GM19324 (cell line): Measurements from ENCODE around the gene PSMB3.
"Not testable (repeated sequence)": the region's sequence is repeated elsewhere in the genome, so short reads cannot be mapped to it uniquely, and the experiment has no call there.

ENCODE experiments used
- ATAC-seq: cut with Tn5 transposase; IDR thresholded peaks from one replicate; pipeline ENCODE4 v1.9.1; 2021; ENCODE audit warnings: mild to moderate bottlenecking, moderate library complexity; ENCODE audit not compliant: unreplicated experiment, low FRiP score

Gene PSMB3

DNA sequence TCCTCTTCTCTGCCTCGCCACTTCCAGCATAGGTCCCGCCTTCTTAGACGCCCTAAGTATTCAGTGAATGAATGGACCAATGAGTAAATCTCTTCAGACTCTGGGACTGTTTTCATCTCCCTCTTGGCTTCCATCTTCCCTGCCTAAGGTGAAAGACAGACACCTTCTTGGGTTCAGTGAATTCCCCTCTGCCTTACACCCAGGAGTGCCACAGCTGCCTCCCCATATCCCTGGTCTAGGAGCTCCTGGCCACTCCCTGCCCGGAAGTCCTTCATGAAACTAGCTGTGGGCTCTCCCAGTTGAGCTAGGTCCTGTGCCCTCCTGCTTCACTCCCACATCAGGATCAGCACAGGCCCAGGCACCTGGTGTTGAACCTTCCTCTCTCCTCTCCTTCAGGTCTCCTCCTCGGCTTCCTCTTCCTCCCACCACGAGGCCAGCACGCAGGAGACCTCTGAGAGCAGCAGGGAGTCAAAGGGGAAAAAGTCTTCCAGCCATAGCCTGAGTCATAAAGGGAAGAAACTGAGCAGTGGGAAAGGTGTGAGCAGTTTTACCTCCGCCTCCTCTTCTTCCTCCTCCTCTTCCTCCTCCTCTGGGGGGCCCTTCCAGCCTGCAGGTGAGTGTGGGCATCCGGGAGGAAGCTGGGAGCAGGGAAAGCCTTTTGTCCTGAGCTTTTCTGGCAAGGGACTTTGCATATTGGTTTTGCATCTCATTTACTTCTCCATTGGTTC is 37.2 kb upstream of the PSMB3 start:
- ATAC-seq: no peak

DNA sequence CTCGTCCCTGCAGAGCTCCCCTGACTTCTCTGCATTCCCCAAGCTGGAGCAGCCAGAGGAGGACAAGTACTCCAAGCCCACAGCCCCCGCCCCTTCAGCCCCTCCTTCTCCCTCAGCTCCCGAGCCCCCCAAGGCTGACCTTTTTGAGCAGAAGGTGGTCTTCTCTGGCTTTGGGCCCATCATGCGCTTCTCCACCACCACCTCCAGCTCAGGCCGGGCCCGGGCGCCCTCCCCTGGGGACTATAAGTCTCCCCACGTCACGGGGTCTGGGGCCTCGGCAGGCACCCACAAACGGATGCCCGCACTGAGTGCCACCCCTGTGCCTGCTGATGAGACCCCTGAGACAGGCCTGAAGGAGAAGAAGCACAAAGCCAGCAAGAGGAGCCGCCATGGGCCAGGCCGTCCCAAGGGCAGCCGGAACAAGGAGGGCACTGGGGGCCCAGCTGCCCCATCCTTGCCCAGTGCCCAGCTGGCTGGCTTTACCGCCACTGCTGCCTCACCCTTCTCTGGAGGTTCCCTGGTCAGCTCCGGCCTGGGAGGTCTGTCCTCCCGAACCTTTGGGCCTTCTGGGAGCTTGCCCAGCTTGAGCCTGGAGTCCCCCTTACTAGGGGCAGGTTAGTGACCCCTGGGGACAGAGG is 36.1 kb upstream of the PSMB3 start:
- ATAC-seq: no peak

DNA sequence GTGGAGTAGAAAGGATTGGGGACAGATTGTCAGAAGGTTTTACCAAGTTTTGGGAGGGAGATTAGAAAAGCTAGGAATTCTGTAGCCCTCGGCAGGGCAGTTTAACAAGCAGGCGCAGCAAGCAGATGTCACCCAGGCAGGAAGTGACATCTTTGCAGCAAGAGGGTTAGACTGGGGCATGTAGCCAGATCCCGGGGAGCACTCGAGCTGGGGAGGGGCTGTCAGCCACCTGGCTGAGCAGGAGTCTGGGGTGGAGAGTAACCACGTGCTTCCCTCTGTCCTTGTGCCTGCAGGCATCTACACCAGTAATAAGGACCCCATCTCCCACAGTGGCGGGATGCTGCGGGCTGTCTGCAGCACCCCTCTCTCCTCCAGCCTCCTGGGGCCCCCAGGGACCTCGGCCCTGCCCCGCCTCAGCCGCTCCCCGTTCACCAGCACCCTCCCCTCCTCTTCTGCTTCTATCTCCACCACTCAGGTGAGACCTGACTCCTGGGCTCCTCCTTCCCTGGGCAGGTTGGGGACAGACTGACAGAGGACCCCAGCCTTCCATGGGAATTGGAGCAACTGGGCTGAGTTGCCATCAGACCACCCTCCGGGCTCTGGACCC is 35.3 kb upstream of the PSMB3 start:
- no peak for ATAC-seq

DNA sequence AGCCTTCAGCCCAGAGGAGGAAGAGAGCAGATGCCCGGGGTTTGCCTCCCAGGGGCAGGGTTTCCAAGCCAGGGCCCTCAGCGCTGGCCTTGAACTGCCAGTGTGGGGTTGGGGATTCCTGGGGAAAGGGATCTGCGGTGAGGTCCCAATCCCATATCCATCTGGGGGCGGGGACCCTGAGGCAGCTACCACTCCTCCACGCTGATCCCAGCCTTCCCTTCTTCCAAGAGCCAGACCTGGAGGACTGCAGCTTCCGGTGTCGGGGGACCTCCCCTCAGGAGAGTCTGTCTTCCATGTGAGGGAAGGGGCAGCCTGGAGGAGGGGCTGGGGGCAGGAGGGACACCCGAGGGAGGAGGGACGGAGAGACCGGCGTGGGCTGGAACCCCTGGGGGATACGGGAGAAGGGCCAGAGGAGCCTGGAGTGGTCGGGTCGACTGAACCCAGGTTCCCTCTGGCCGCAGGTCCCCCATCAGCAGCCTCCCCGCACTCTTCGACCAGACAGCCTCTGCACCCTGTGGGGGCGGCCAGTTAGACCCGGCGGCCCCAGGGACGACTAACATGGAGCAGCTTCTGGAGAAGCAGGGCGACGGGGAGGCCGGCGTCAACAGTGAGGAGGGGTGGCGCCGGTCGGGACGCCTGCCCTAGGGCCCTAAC is 33.1 kb upstream of the PSMB3 start:
- no peak for ATAC-seq

DNA sequence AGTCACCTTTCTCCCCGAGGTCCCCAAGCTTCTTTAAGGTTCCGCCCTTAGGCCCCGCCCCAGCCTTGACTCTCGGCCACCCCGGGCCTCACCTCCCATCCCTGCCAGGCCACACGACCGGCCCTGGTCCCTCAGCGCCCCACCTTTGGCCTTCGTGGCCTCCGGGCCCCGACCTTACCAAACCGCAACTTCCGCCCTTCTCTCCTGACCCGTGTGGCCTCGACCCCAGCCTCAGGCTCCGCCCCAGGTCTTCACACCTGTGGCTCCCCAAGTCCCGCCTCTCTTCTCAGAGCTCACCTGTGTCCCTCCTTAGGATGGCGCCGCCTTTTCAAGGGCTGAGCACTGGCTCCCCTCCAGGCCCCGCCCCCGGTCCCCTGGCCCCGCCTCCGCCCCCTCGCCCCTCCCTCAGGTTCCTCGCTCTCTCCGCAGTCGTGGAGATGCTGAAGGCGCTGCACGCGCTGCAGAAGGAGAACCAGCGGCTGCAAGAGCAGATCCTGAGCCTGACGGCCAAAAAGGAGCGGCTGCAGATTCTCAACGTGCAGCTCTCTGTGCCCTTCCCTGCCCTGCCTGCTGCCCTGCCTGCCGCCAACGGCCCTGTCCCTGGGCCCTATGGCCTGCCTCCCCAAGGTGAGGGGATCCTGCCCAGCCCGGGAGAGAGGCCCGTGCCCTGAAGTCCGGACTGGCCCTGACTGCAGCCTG is 32.4 kb upstream of the PSMB3 start:
- ATAC-seq: no peak

DNA sequence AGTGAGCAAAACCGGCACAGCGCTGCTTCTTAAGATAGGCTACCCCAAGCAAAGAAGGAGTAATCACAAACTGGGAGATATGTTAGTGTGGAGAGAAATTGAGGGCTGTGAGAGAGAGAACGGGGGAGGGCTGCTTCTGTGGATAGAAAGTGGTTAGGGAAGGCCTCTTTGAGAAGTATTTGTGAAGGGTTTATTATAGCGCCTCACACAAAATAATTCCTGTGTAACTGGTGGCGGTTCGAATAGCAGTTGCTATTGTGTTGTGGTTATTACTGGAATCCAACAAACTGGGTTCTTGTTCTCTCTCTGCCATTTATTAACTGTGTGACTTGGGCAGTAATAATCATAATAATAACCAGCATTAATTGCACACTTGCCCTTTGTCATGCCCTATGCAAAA is 31.6 kb upstream of the PSMB3 start:
- no peak for ATAC-seq

DNA sequence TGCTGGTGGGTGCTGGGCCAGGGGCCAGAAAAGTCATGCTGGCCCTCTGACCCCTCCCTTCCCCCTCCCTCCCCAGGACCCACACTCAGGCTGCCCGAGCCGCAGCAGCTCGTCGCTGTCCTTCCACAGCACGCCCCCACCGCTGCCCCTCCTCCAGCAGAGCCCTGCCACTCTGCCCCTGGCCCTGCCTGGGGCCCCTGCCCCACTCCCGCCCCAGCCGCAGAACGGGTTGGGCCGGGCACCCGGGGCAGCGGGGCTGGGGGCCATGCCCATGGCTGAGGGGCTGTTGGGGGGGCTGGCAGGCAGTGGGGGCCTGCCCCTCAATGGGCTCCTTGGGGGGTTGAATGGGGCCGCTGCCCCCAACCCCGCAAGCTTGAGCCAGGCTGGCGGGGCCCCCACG is 30.7 kb upstream of the PSMB3 start:
- no peak for ATAC-seq

DNA sequence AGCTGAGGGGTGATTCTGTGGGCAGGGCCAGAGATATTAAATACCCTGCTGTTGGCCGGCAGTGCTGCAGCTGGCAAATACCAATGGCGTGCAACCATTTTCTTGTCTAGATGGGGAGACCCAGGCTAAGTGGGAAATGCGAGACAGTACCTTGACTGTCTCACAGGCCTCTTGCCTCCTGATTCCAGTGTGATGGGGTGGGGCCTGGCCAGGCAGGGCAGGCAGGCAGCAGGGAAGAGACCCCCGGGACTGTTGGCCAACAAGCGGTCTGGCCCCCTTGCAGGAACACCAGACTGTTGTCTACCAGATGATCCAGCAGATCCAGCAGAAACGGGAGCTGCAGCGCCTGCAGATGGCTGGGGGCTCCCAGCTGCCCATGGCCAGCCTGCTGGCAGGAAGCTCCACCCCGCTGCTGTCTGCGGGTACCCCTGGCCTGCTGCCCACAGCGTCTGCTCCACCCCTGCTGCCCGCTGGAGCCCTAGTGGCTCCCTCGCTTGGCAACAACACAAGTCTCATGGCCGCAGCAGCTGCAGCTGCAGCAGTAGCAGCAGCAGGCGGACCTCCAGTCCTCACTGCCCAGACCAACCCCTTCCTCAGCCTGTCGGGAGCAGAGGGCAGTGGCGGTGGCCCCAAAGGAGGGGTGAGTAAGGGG is 28.1 kb upstream of the PSMB3 start:
- no peak for ATAC-seq

DNA sequence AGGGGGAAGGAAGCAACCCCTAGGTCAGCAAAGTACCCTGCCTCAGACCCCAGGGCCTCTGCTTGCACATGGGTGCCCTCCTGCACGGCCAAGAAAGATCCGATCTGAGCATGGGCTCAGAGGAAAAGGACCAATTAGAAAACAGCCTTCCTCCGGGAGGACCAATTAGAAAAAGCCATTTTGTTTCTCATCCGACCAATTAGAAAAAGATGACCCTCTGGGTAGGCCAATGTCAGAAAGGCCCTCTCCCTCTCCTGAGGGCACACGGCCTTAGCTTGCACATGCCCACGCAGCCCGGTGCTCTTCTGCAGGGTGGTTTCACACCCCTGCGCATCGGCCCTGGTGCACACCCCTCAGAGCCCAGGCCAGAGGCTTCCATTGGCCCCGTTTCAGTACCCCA is 27.5 kb upstream of the PSMB3 start:
- no peak for ATAC-seq

DNA sequence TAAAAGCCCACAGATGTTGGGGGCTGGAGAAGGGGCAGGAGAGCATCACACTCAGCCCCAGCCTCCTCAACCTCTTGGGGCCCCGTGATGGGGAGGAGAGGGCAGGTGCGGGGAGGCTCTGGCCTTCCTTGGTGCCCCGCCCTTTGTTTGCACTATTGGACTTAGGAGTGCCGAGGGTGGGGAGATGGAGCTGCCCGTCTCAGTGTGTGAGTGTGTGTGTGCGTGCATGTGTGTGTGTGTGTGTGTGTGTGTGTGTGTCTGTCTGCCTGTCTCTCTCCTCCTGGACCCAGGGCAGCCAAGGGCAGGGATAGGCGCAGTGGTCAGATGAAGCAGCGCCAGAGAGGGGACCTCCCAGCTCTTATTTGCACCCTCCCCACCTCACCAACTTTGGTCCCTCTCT is 26.4 kb upstream of the PSMB3 start:
- not testable (repeated sequence) for ATAC-seq

DNA sequence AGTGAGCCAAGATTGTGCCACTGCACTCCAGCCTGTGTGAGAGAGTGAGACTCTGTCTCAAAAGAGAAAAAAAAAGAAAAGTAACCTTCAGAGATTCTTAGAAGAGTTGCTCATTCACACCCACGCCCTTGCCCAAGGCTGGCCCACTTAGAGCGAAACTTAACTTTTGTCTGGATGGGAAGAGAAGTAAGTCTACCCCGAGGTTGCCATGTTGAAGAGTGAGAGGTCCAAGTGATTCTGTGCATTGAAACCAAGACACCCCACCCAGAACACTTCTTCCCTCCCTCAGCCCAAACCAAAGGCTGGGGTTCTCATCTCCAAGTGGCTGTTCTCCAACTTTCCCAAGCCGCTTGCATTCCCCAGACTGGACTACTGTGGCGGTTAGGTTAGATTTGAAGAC is 24.8 kb upstream of the PSMB3 start:
- ATAC-seq: no peak

DNA sequence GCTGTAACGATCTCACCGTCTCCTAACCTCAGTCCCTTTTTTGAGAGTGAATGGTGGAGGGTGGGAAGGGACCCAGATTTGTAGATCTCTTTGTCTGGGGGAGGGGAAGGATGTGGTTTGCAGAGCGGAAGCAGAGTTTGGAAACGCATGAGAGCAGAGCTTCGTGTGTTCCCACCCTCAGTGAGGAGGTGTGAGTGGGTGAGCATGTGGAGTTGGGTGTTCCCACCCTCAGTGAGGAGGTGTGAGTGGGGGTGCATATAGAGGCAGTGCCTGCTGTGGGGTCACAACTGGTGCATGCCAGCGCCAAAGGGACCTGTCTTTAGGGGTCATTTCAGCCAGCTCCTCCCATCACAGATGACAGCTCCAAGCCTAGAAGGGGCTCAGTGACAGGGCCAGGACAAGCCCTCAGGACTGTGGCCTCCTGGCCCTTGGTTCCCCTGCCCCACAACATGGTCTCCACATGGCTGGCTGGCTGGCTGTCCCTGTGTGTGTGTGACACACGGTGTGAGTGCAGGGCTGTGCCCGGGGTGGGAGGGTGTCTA is 24.2 kb upstream of the PSMB3 start:
- ATAC-seq: no peak

DNA sequence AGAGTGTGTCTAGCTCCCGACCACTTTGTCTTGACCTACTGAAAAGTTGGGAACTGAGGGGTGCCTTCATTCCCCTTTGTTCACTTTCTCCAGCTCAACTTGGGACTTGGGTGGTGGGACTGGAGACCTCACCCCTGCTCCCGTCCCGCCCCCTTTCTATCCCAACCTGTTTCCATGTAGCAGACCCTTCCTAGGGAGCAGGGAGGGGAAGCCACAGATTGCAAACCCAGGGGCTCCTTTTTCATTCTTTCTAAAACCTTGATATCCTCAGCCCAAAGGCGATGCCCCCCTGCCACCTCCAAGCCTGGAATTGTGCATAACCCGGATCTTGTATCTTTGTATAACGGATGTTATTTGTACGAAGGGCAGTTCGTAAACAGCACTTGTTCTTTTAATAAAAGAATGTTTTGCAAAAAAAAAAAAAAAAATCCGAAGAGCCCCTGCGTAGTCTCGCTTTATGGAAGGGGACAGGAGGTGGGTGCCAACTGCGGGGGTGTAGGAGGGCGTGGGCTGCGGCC is 23.1 kb upstream of the PSMB3 start:
- ATAC-seq: no peak

DNA sequence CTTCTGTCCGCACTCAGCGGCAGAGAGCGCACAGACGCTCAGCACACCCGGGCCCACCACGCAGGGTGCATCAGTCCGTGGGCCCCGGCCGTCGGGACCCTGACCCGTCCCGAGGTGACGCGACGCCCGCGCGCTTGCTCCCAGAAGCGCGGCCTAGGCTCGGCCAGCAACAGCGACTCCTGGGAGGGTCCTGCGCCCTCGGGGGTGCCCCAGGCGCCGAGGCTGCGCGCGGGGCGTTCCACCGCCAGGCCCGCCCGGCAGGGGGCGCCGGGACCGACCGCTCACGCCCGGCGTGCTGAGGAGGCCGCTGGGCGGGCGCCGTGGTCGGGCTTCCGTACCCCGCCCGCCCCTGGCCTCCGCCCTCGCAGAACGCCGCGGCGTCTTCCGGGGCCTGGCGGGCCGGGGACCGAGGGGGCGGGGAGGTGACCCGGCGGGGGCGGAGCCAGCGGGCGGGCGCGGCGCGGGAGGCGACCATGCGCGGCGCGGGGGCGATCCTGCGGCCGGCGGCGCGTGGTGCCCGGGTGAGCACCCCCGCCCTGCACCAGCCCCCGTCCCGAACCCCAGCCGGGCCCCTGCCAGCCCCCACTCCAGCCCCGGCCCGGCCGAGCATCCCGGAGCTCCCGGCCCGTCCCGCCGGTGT is 22.5 kb upstream of the PSMB3 start, which contains the start of gene CISD3:
CISD3 (plus strand) TSS at position 456 of the 640 bp plus-strand sequence; CDS start at position 474, 18 bp downstream.
- ATAC-seq: peak; percentile 85

DNA sequence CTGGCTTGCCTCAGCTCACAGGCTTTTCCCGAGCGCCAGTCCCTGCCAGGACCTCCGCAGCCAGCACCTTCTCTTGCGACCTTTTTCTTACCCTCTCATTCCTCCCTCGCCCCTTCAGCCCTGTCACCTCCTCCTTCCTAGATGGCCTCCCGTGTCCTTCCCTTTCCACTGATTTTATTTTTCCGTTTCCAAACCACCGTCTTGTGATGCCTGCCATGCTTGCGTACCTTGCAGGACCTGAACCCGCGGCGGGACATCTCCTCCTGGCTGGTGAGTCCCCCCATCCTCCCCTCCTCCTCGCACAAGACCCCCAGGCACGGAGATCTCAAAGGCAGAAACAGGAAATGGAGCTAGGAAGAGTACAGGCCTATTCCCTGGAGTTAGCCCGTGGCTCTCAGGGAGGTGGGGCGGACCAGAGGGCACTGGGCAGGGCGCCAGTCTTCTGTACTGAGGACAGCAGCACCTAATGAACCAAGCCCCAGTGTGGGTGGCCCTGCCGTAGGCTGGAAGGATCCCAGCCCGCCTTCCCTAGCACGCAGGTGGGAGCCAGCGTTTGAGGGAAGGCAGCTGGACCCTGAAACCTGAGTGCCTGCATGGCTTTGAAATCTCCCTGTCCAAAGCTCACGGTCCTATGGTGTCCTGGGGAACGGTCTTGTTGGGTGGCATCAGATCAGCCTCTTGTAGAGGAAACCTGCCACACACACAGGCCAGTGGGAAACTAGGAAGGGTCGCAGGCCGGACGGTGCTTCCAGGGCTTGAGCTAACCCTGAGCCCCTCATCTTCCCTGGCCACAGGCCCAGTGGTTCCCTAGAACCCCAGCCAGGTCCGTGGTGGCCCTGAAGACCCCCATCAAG is 21.8 kb upstream of the PSMB3 start:
- ATAC-seq: no peak

DNA sequence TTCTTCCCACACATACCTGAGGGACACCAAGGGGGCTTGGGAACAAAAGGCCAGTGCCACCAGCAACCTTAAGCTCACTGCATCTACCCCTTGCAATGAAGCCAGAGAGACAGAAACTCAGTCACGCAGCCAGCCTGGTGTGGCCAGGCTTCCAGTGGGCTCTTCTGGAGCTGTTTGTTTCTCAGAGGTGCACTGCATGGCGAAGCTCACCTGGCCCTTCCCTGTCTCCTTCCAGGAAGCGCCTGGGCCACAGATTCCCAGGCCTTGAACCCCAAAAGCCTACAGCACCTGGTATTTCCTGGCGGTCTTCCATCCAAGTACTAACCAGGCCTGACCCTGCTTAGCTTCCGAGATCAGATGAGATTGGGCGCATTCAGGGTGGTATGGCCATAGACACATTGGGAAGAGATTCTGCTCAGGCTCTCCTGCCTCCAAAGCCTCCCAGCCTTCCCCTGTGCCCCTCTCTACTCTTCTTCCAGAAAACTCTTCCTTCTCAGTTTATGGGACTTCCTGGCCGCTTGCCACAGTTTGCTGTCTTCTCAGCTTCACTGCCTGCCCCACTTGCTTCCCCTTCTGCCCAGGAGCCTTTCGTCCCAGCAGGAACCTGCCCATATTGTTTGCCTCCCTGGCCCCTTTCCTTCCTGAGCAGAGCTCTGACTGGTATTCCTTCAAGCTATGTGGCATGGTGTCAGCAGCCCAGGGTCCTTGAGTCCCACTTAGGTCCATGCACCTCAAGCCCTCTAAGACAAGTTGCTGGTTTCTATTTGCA is 20.8 kb upstream of the PSMB3 start:
- ATAC-seq: no peak

DNA sequence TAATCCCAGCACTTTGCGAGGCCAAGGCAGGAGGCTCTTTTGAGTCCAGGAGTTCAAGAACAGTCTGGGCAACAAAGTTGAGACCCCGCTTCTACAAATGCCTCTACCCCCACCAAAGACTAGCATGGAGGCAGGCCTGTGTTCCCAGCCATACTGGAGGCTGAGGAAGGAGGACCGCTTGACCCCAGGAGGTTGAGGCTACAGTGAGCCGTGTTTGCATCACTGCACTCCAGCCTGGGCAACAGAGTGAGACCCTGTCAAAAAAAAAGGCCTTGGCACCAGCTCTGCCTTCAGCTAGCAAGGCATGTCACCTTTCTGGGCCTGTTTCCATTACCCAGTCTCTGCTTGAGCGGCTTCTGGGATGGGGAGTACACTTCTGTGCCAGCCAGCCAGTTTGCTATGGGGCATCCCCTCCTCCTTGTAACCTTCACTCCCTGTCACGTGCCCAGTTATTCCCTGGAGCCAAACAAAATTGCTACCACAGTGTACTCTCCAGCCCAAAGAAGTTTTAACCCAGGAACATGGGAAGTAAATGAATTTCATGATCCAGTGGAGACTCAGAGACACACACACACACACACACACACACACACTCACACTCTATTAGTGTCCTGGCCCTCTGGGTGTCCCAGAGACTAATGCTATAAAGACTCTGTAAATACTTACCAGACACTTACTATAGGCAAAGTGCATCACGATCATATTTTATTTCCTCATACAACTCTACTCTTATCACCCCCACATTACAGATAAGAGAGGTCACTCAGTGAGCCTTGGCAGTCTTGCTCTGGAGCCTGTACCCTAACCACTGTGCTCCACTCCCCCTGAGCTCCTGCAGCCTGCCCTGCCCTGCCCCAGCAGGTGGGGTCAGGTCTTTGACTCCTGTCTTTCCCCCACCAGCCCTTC is 19.9 kb upstream of the PSMB3 start:
- ATAC-seq: no peak
